T-cell (primary cell): ENCODE measurements around the gene DLAT. TPM values are rescaled to one million over a fixed set of nuclear protein-coding genes. Genes with fewer than 3 reads are reported as not detected.
A peak's percentile ranks its signal among the peaks of the same experiment; 100 is the strongest.
"Not testable (repeated sequence)": the region's sequence is repeated elsewhere in the genome, so short reads cannot be mapped to it uniquely, and the experiment has no call there.

Experiments
- ATAC-seq, 4 experiments: fragments of 200-7000 bp in 3 of 4; fragments of 150-1000 bp in 1 of 4; cut with Tn5 transposase; replicated peaks in 1 of 4; 1 replicate in 3 of 4; 2 replicates in 1 of 4; pipeline ENCODE4 v1.10.0; 2021; ENCODE audit warnings: moderate library complexity in 3 of 4, mild to moderate bottlenecking in 2 of 4, moderate number of reproducible peaks in 1 of 4
- CTCF ChIA-PET, 2 donors: fragments of 300-600 bp; sonication (Branson Sonifier 250); formaldehyde crosslinking; loops; one replicate each; lab custom pipeline; 2022; ENCODE audit warnings: antibody characterized with exemption in 2 of 2; lab: Charles Lee
- POLR2A ChIA-PET, 2 donors: fragments of 300-600 bp; sonication (Branson Sonifier 250); formaldehyde crosslinking; loops; one replicate each; lab custom pipeline; 2022; ENCODE audit warnings: antibody characterized with exemption in 2 of 2; lab: Charles Lee
- DNase-seq, 35 experiments: peaks; one replicate each; pipeline versions ENCODE4 v3.0.0 to v3.0.0-alpha.2; 2013 to 2023
- H3K27ac ChIP-seq: one replicate; pipeline ENCODE4 v1.5.1; 2013; ENCODE audit warnings: low read length
- H3K27me3 ChIP-seq, 2 experiments: replicated peaks in 1 of 2; 1 replicate in 1 of 2; 2 replicates in 1 of 2; pipeline versions ENCODE4 v1.6.1 to v1.7.0; 2013; ENCODE audit warnings: low read length in 1 of 2, mixed read lengths in 1 of 2; ENCODE audit not compliant: control insufficient read depth in 2 of 2, insufficient read depth in 2 of 2; ENCODE audit errors: extremely low read depth in 1 of 2
- H3K36me3 ChIP-seq, 2 donors: 1 replicate in 1 of 2; 2 replicates in 1 of 2; pipeline versions ENCODE4 v1.6.1 to v1.7.0; 2013; ENCODE audit warnings: low read length in 1 of 2; ENCODE audit not compliant: control insufficient read depth in 2 of 2, insufficient read depth in 1 of 2; ENCODE audit errors: extremely low read depth in 1 of 2
- H3K4me1 ChIP-seq, 2 experiments: 1 replicate in 1 of 2; 2 replicates in 1 of 2; pipeline versions ENCODE4 v1.6.1 to v1.7.0; 2013; ENCODE audit warnings: low read length in 2 of 2, mixed read lengths in 1 of 2; ENCODE audit not compliant: insufficient read depth in 2 of 2, control insufficient read depth in 1 of 2; ENCODE audit errors: extremely low read depth in 1 of 2
- H3K4me3 ChIP-seq, 2 donors: 1 replicate in 1 of 2; 2 replicates in 1 of 2; pipeline versions ENCODE4 v1.5.1 to v1.7.0; 2013; ENCODE audit warnings: mild to moderate bottlenecking in 2 of 2, low read length in 1 of 2, moderate library complexity in 1 of 2; ENCODE audit not compliant: control insufficient read depth in 1 of 2; ENCODE audit errors: extremely low read depth in 1 of 2
- H3K9me3 ChIP-seq: 2 replicates; pipeline ENCODE4 v1.7.0; 2013
- H3K27ac Mint-ChIP-seq, 2 donors: one replicate each; pipeline ENCODE4 v1.8.0; 2020 to 2021; ENCODE audit warnings: mild to moderate bottlenecking in 2 of 2, mixed read lengths in 2 of 2
- H3K27me3 Mint-ChIP-seq, 2 donors: one replicate each; pipeline ENCODE4 v1.8.0; 2021 to 2022; ENCODE audit warnings: mixed read lengths in 2 of 2
- H3K36me3 Mint-ChIP-seq: one replicate; pipeline ENCODE4 v1.8.0; 2021; ENCODE audit warnings: mixed read lengths
- H3K4me1 Mint-ChIP-seq, 3 donors: one replicate each; pipeline ENCODE4 v1.8.0; 2020 to 2022; ENCODE audit warnings: mixed read lengths in 3 of 3, mild to moderate bottlenecking in 1 of 3
- H3K4me3 Mint-ChIP-seq, 3 donors: one replicate each; pipeline ENCODE4 v1.8.0; 2020 to 2022; ENCODE audit warnings: mild to moderate bottlenecking in 3 of 3, mixed read lengths in 3 of 3, moderate library complexity in 3 of 3
- H3K9me3 Mint-ChIP-seq, 3 donors: one replicate each; pipeline ENCODE4 v1.8.0; 2020 to 2022; ENCODE audit warnings: mixed read lengths in 3 of 3
- WGBS: methylation state at CpG from one replicate; pipeline ENCODE4 v1.1.5; 2013; ENCODE audit warnings: missing lambda C conversion rate; ENCODE audit not compliant: insufficient coverage; 5-methylcytosine and 5-hydroxymethylcytosine counted together
- total RNA-seq, 35 experiments: library from RNA in 6 of 35; stranded (reverse) in 6 of 35; fragments of 120-200 nt in 1 of 35; gene quantifications; one replicate each; pipeline versions ENCODE4 v1.2.1 to v1.2.4 and lab custom pipeline; 2013 to 2026

Gene DLAT
- total RNA-seq, 5 donors from 2014 or later (not counting 1 experiment from before 2014, with no cell fraction given) = 13.4 to 19.8 (median 18.7) TPM

- Histone ChIP-seq H3K4me3 (no peak overlapping the region), H3K27me3 (no peaks in the 10 kb centered on the region), H3K27ac (no peak overlapping the region), H3K9me3 (no peaks in the 10 kb centered on the region), H3K4me1 (no peaks in the 10 kb centered on the region), H3K36me3 (peaks cover 0 to 44% of the 10 kb centered on the region in 2 donors)
- ATAC-seq (no peak), DNase-seq (no peak)
- no peaks in the 10 kb centered on the region for H3K27me3 Mint-ChIP-seq
- POLR2A ChIA-PET = interaction anchor here in 1 of 2 donors (0.6 kb wide), 1 partner anchor 1417 kb away, joined by 4 read pairs; no protein-coding TSS in a partner anchor
- H3K4me3 Mint-ChIP-seq = no peak overlapping the region
- H3K9me3 Mint-ChIP-seq = no peaks in the 10 kb centered on the region
- H3K4me1 Mint-ChIP-seq = peaks cover 4 to 6% (median 4%) of the 10 kb centered on the region in 3 donors
- peaks cover 49% of the 10 kb centered on the region for H3K36me3 Mint-ChIP-seq
- CTCF ChIA-PET = no interaction called here
- no peak overlapping the region for H3K27ac Mint-ChIP-seq
These were observed 12.3 kb downstream of the DLAT start for GRCh38 chr11:112037527-112037926.

- Histone ChIP-seq H3K27ac (no peak overlapping the region), H3K27me3 (no peaks in the 10 kb centered on the region), H3K4me1 (no peaks in the 10 kb centered on the region), H3K9me3 (no peaks in the 10 kb centered on the region), H3K36me3 (peaks cover 9 to 57% of the 10 kb centered on the region in 2 donors), H3K4me3 (no peak overlapping the region)
- H3K9me3 Mint-ChIP-seq = no peaks in the 10 kb centered on the region
- peaks cover 71% of the 10 kb centered on the region for H3K36me3 Mint-ChIP-seq
- no peaks in the 10 kb centered on the region for H3K27me3 Mint-ChIP-seq
- ChIA-PET POLR2A (interaction anchor here in 1 of 2 donors (0.6 kb wide), 1 partner anchor 30 kb away, joined by 5 read pairs; no protein-coding TSS in a partner anchor), CTCF (interaction anchor here (0.6 to 0.7 kb wide), 2 partner anchors 61 to 110 kb away, joined by 3 to 5 read pairs; no protein-coding TSS in a partner anchor)
- DNase-seq = no peak
- ATAC-seq = no peak
- peaks cover under 1 to 8% (median 6%) of the 10 kb centered on the region in 3 donors for H3K4me1 Mint-ChIP-seq
- no peak overlapping the region for H3K4me3 Mint-ChIP-seq
- WGBS = 100% methylated on average over 1 of the region's 6 CpGs
- no peak overlapping the region for H3K27ac Mint-ChIP-seq
These were observed 17.2 kb downstream of the DLAT start for GRCh38 chr11:112042161-112042960.

GRCh38 chr11:112042961-112043304 lies 17.7 kb downstream of the DLAT start:
- Mint-ChIP-seq H3K4me3 (no peak overlapping the region), H3K36me3 (peaks cover 72% of the 10 kb centered on the region), H3K27ac (no peak overlapping the region), H3K4me1 (peaks cover 2 to 9% (median 6%) of the 10 kb centered on the region in 3 donors), H3K27me3 (no peaks in the 10 kb centered on the region), H3K9me3 (no peaks in the 10 kb centered on the region)
- no peak overlapping the region for H3K4me3 ChIP-seq
- WGBS = no CpG with 5 or more reads among the region's 2 CpGs
- H3K36me3 ChIP-seq = peaks cover 9 to 51% of the 10 kb centered on the region in 2 donors
- H3K9me3 ChIP-seq = no peaks in the 10 kb centered on the region
- no peaks in the 10 kb centered on the region for H3K27me3 ChIP-seq
- CTCF ChIA-PET = interaction anchor here in 1 of 2 donors (0.7 kb wide), 1 partner anchor 61 kb away, joined by 3 read pairs; no protein-coding TSS in a partner anchor
- ATAC-seq (no peak), DNase-seq (no peak)
- POLR2A ChIA-PET = no interaction called here
- no peaks in the 10 kb centered on the region for H3K4me1 ChIP-seq
- no peak overlapping the region for H3K27ac ChIP-seq

GRCh38 chr11:112044961-112045360 lies 19.8 kb downstream of the DLAT start:
- Histone ChIP-seq H3K27me3 (no peaks in the 10 kb centered on the region), H3K9me3 (no peaks in the 10 kb centered on the region), H3K4me1 (no peaks in the 10 kb centered on the region), H3K36me3 (peaks cover 9 to 44% of the 10 kb centered on the region in 2 donors), H3K4me3 (no peak overlapping the region), H3K27ac (no peak overlapping the region)
- 84% methylated on average over 2 of the region's 4 CpGs for WGBS
- Mint-ChIP-seq H3K27ac (no peak overlapping the region), H3K4me1 (peaks cover 10 to 18% (median 15%) of the 10 kb centered on the region in 3 donors), H3K36me3 (peaks cover 69% of the 10 kb centered on the region), H3K27me3 (no peaks in the 10 kb centered on the region), H3K4me3 (no peak overlapping the region), H3K9me3 (no peaks in the 10 kb centered on the region)
- ChIA-PET CTCF (interaction anchor here in 1 of 2 donors (1.2 kb wide), 1 partner anchor 113 kb away, joined by 3 read pairs; no protein-coding TSS in a partner anchor), POLR2A (no interaction called here)
- ATAC-seq (no peak), DNase-seq (no peak)

- H3K27ac ChIP-seq, H3K4me3 ChIP-seq, H3K27me3 ChIP-seq, H3K9me3 ChIP-seq, H3K4me3 Mint-ChIP-seq, H3K4me1 ChIP-seq, POLR2A ChIA-PET, H3K9me3 Mint-ChIP-seq, ATAC-seq, H3K27me3 Mint-ChIP-seq, DNase-seq, CTCF ChIA-PET: not testable (repeated sequence)
- WGBS = no CpG with 5 or more reads among the region's 2 CpGs
- Mint-ChIP-seq H3K4me1 (peaks cover 11 to 26% (median 14%) of the 10 kb centered on the region in 3 donors), H3K36me3 (peaks cover 74% of the 10 kb centered on the region), H3K27ac (peak overlapping the region in 1 of 2 donors; percentile 16)
- peaks cover 9 to 48% of the 10 kb centered on the region in 2 donors for H3K36me3 ChIP-seq
These were observed 21.4 kb downstream of the DLAT start for GRCh38 chr11:112046647-112047046.

- H3K9me3 Mint-ChIP-seq, CTCF ChIA-PET, DNase-seq, H3K4me3 ChIP-seq, H3K4me3 Mint-ChIP-seq, H3K4me1 ChIP-seq, H3K9me3 ChIP-seq, POLR2A ChIA-PET, ATAC-seq, H3K27me3 ChIP-seq, H3K27me3 Mint-ChIP-seq, H3K27ac ChIP-seq: not testable (repeated sequence)
- Mint-ChIP-seq H3K36me3 (peaks cover 78% of the 10 kb centered on the region), H3K27ac (peak overlapping the region in 1 of 2 donors; percentile 6), H3K4me1 (peaks cover 11 to 28% (median 14%) of the 10 kb centered on the region in 3 donors)
- H3K36me3 ChIP-seq = peaks cover 9 to 50% of the 10 kb centered on the region in 2 donors
- WGBS = no CpG with 5 or more reads among the region's 3 CpGs
These were observed 23.0 kb downstream of the DLAT start for GRCh38 chr11:112048256-112048655.
